ENCODE results near the gene MYO1D. TPM values are rescaled to one million over a fixed set of nuclear protein-coding genes. Genes with fewer than 3 reads are reported as not detected.

MYO1D gene
- total and polyA plus RNA-seq, 8 donors = 22.0 to 92.8 (median 27.4) TPM

GRCh38 chr17:32696426-32696825 is 180.5 kb downstream of the MYO1D start:
- no peak overlapping the region for H3K27ac ChIP-seq
- DNase-seq (no peak), ATAC-seq (peak; percentile 32)
- no peaks in the 10 kb centered on the region for H3K27me3 ChIP-seq
- H3K4me3 ChIP-seq = no peak overlapping the region
- H3K4me1 ChIP-seq = no peaks in the 10 kb centered on the region
- intact Hi-C loops (cut with DNase I) = no loop called here
- H3K9me3 ChIP-seq = no peaks in the 10 kb centered on the region
- no peaks in the 10 kb centered on the region for H3K36me3 ChIP-seq
- no peak for TF ChIP-seq CTCF (IDR thresholded peaks at IDR 0.05)

GRCh38 chr17:32695864-32696263 is 181.1 kb downstream of the MYO1D start:
- ATAC-seq (no peak), DNase-seq (no peak)
- no peaks in the 10 kb centered on the region for H3K9me3 ChIP-seq
- TF ChIP-seq CTCF (IDR thresholded peaks at IDR 0.05) = no peak
- no peaks in the 10 kb centered on the region for H3K27me3 ChIP-seq
- H3K4me1 ChIP-seq = no peaks in the 10 kb centered on the region
- intact Hi-C loops (cut with DNase I) = no loop called here
- no peak overlapping the region for H3K4me3 ChIP-seq
- no peaks in the 10 kb centered on the region for H3K36me3 ChIP-seq
- H3K27ac ChIP-seq = no peak overlapping the region

- intact Hi-C loops (cut with DNase I) = no loop called here
- DNase-seq (no peak), ATAC-seq (no peak)
- H3K27me3 ChIP-seq = no peaks in the 10 kb centered on the region
- no peak for TF ChIP-seq CTCF (IDR thresholded peaks at IDR 0.05)
- H3K4me3 ChIP-seq = no peak overlapping the region
- no peaks in the 10 kb centered on the region for H3K36me3 ChIP-seq
- H3K27ac ChIP-seq = no peak overlapping the region
- H3K4me1 ChIP-seq = no peaks in the 10 kb centered on the region
- no peaks in the 10 kb centered on the region for H3K9me3 ChIP-seq
These were observed 183.6 kb downstream of the MYO1D start for GRCh38 chr17:32693194-32693897.

GRCh38 chr17:32692179-32692578 is 184.7 kb downstream of the MYO1D start:
- intact Hi-C loops (cut with DNase I) = no loop called here
- Histone ChIP-seq H3K4me3 (no peak overlapping the region), H3K9me3 (no peaks in the 10 kb centered on the region), H3K4me1 (no peaks in the 10 kb centered on the region), H3K36me3 (no peaks in the 10 kb centered on the region), H3K27me3 (no peaks in the 10 kb centered on the region), H3K27ac (no peak overlapping the region)
- no peak for DNase-seq
- TF ChIP-seq CTCF (IDR thresholded peaks at IDR 0.05) = no peak
- no peak for ATAC-seq

- no peaks in the 10 kb centered on the region for H3K27me3 ChIP-seq
- H3K4me1 ChIP-seq = no peaks in the 10 kb centered on the region
- ATAC-seq = no peak
- H3K9me3 ChIP-seq = no peaks in the 10 kb centered on the region
- no peak overlapping the region for H3K27ac ChIP-seq
- no peak for TF ChIP-seq CTCF (IDR thresholded peaks at IDR 0.05)
- no peaks in the 10 kb centered on the region for H3K36me3 ChIP-seq
- no peak for DNase-seq
- intact Hi-C loops (cut with DNase I) = no loop called here
- no peak overlapping the region for H3K4me3 ChIP-seq
These were observed 187.6 kb downstream of the MYO1D start for GRCh38 chr17:32689348-32689747.
